ENCODE results near the gene FMNL1.

DNA sequence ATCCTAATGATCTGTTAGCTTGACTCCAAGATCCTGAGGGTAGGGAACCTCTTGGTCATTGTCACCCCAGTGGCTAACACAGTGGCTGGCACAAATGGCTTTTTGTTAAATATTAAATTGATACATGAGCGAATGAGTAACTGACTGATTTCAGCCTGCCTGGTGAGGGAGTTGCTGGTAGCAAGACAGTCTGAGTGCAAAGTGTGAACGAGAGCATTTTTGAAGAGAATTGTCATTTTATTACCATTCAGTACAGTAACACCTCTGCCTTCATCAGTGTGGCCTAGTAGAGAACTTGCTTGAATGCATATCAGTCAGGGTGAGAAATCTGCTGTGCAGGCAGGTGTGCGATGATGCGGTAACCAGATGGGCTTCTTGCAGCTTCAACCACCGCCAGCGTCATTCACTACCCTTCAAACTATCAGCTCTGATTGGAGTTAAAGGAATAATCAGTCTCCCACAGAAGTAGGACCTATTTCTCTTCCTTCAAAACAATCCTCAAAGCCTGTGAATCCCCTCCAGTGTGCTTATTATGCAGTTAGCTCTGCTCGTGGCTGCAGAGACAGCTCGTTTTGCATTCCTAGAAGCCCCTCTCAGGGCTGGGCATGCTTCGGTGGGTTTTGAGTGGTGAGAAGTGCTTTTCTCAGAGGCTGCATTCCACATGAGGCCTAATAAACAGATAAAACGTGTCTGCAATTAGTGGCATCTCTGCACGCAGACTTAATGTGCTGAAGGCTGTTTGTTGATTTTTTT lies 31.0 kb upstream of the FMNL1 start:
- TF ChIP-seq POLR2AphosphoS2 (conservative IDR thresholded peaks at IDR 0.05; ENCODE audit: low read length) (no peak), ZC3H11A (IDR thresholded peaks at IDR 0.05) (no peak), RARB (CRISPR knock-in tag; IDR thresholded peaks at IDR 0.05) (no peak), ESRRA (IDR thresholded peaks at IDR 0.05; ENCODE audit: borderline replicate concordance, low read length) (no peak), CTCF (IDR thresholded peaks at IDR 0.05) (no peak), EP300 (IDR thresholded peaks at IDR 0.05) (no peak)
- TF ChIP-seq, protein P1, sequence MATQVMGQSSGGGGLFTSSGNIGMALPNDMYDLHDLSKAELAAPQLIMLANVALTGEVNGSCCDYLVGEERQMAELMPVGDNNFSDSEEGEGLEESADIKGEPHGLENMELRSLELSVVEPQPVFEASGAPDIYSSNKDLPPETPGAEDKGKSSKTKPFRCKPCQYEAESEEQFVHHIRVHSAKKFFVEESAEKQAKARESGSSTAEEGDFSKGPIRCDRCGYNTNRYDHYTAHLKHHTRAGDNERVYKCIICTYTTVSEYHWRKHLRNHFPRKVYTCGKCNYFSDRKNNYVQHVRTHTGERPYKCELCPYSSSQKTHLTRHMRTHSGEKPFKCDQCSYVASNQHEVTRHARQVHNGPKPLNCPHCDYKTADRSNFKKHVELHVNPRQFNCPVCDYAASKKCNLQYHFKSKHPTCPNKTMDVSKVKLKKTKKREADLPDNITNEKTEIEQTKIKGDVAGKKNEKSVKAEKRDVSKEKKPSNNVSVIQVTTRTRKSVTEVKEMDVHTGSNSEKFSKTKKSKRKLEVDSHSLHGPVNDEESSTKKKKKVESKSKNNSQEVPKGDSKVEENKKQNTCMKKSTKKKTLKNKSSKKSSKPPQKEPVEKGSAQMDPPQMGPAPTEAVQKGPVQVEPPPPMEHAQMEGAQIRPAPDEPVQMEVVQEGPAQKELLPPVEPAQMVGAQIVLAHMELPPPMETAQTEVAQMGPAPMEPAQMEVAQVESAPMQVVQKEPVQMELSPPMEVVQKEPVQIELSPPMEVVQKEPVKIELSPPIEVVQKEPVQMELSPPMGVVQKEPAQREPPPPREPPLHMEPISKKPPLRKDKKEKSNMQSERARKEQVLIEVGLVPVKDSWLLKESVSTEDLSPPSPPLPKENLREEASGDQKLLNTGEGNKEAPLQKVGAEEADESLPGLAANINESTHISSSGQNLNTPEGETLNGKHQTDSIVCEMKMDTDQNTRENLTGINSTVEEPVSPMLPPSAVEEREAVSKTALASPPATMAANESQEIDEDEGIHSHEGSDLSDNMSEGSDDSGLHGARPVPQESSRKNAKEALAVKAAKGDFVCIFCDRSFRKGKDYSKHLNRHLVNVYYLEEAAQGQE (IDR thresholded peaks at IDR 0.05) = no peak
